K562 (cell line): ENCODE data around the gene RPLP2. TPM values are rescaled to one million over a fixed set of nuclear protein-coding genes. Genes with fewer than 3 reads are reported as not detected.

Experiments
- ARID3B ChIP-seq: fragments of 250-450 bp; sonication (Bioruptor Pico); IDR thresholded peaks from 2 replicates; pipeline ENCODE4 v1.4.0; 2020; ENCODE audit warnings: borderline replicate concordance
- BRF1 ChIP-seq: IDR thresholded peaks from 3 replicates; pipeline ENCODE4 v1.6.1; 2011; ENCODE audit warnings: borderline replicate concordance, mild to moderate bottlenecking; ENCODE audit not compliant: insufficient read length; ENCODE audit errors: extremely low read depth
- DIDO1 ChIP-seq: fragments of 450-650 bp; IDR thresholded peaks from 2 replicates; pipeline ENCODE4 v1.6.1; 2016; ENCODE audit warnings: low read depth, missing biosample characterization, missing genetic modification characterization
- ELF2 ChIP-seq: fragments of 250-450 bp; sonication (Bioruptor Pico); IDR thresholded peaks from 2 replicates; pipeline ENCODE4 v1.5.0; 2021; ENCODE audit warnings: mild to moderate bottlenecking
- FOXJ2 ChIP-seq: fragments of 200-800 bp; sonication (Bioruptor generic); IDR thresholded peaks from 2 replicates; pipeline ENCODE4 v1.6.1; 2016; ENCODE audit warnings: missing genetic modification characterization, missing compliant biosample characterization
- HDAC8 ChIP-seq: fragments of 450-650 bp; IDR thresholded peaks from 2 replicates; pipeline ENCODE4 v1.6.1; 2016; ENCODE audit warnings: mild to moderate bottlenecking, missing genetic modification characterization, moderate library complexity, missing compliant biosample characterization
- POLR2A ChIP-seq: fragments of 450-650 bp; conservative IDR thresholded peaks from 2 replicates; pipeline ENCODE4 v1.6.1; 2016
- SAFB2 ChIP-seq: fragments of 200-400 bp; formaldehyde crosslinking; IDR thresholded peaks from 2 replicates; pipeline ENCODE4 v1.6.1; 2018; ENCODE audit warnings: borderline replicate concordance, low read length, low read depth, moderate library complexity; ENCODE audit not compliant: severe bottlenecking
- SETDB1 ChIP-seq: IDR thresholded peaks from one replicate; pipeline ENCODE4 v1.6.1; 2012; ENCODE audit warnings: low read length, control low read depth, inconsistent platforms
- SMARCA4 ChIP-seq: fragments of 450-650 bp; IDR thresholded peaks from 2 replicates; pipeline ENCODE4 v1.6.1; 2016
- THRB ChIP-seq: fragments of 450-650 bp; formaldehyde crosslinking; conservative IDR thresholded peaks from 2 replicates; pipeline ENCODE4 v1.4.0; 2022; ENCODE audit warnings: mild to moderate bottlenecking, missing genetic modification characterization
- ZNF165 ChIP-seq: fragments of 250-450 bp; sonication (Bioruptor Pico); IDR thresholded peaks from 2 replicates; pipeline ENCODE4 v1.4.0; 2020; ENCODE audit warnings: borderline replicate concordance
- ZNF184 ChIP-seq: sonication (generic); formaldehyde crosslinking; IDR thresholded peaks from 2 replicates; pipeline ENCODE4 v1.5.0; 2020; ENCODE audit warnings: missing genetic modification reagents
- ZNF23 ChIP-seq: fragments of 250-450 bp; sonication (Bioruptor Pico); IDR thresholded peaks from 2 replicates; pipeline ENCODE4 v1.4.0; 2020; ENCODE audit warnings: mild to moderate bottlenecking
- ZNF232 ChIP-seq: sonication (generic); formaldehyde crosslinking; IDR thresholded peaks from 2 replicates; pipeline ENCODE4 v1.8.0; 2022; ENCODE audit warnings: mild to moderate bottlenecking, missing genetic modification reagents
- ZNF282 ChIP-seq: sonication (generic); formaldehyde crosslinking; IDR thresholded peaks from 2 replicates; pipeline ENCODE4 v1.8.1; 2023; ENCODE audit warnings: missing genetic modification reagents
- ZNF407 ChIP-seq: fragments of 450-650 bp; IDR thresholded peaks from 2 replicates; pipeline ENCODE4 v1.6.1; 2016; ENCODE audit warnings: low read depth
- ZNF707 ChIP-seq: fragments of 250-450 bp; sonication (Bioruptor Pico); conservative IDR thresholded peaks from 2 replicates; pipeline ENCODE4 v1.8.0; 2022; ENCODE audit warnings: inconsistent platforms, mild to moderate bottlenecking, moderate library complexity
- polyA plus RNA-seq, 8 experiments: library from polyadenylated mRNA; depleted of rRNA in 4 of 8; stranded (reverse) in 5 of 8; unstranded in 3 of 8; fragments of >200 nt; fragmentation: Nextera tagmentation in 2 of 8; fragmentation: Illumina TruSeq in 1 of 8; extraction: Ambion mirVana in 2 of 8; extraction: Trizol in 1 of 8; gene quantifications; 2 replicates each; pipeline versions ENCODE4 v1.2.1 to v1.2.3, GENCODE V29; 2011 to 2014; ENCODE audit warnings: inconsistent platforms in 1 of 8, missing spikeins in 1 of 8
- total RNA-seq, 7 experiments: library from RNA; depleted of rRNA in 6 of 7; stranded (reverse); fragments of >200 nt in 6 of 7; fragmentation: Illumina TruSeq in 2 of 7; extraction: Trizol in 2 of 7; gene quantifications; 2 replicates each; pipeline versions ENCODE4 v1.2.1 to v1.2.3, GENCODE V29; 2011 to 2021; ENCODE audit warnings: low replicate concordance in 1 of 7

Gene RPLP2
- total and polyA plus RNA-seq, 9 of the 15 experiments (the other 6 are each of a cell fraction or from before 2014, with no cell fraction given): 528 to 3,807 (median 1,633) TPM

GRCh38 chr11:809287-810039 is at the start of gene RPLP2 (continued):
- TF ChIP-seq ARID3B (CRISPR knock-in tag): peak; percentile 83; the same call in 1 of the 2 replicates
- TF ChIP-seq SAFB2: no peak
- no peak for TF ChIP-seq SMARCA4
- peak; percentile 50 for TF ChIP-seq SETDB1
- 0 out of 2 replicates have a peak, but pooled peaks have one; percentile 8 for TF ChIP-seq ZNF232 (CRISPR knock-in tag)
- TF ChIP-seq THRB (CRISPR knock-in tag): 0 out of 2 replicates have a peak, but pooled peaks have one; percentile 11
- TF ChIP-seq DIDO1: 0 out of 2 replicates have a peak, but pooled peaks have one; percentile 48
- TF ChIP-seq ZNF707 (CRISPR knock-in tag): no peak
- no peak; the same call in 1 of the 2 replicates for TF ChIP-seq HDAC8 (tag)
- no peak for TF ChIP-seq BRF1
- peak; percentile 84 for TF ChIP-seq FOXJ2
- TF ChIP-seq ZNF165 (CRISPR knock-in tag): no peak
- no peak; the same call in 1 of the 2 replicates for TF ChIP-seq ZNF282 (CRISPR knock-in tag)
- peak; percentile 91 for TF ChIP-seq ELF2 (CRISPR knock-in tag)
- no peak for TF ChIP-seq ZNF23
- TF ChIP-seq ZNF407: no peak
- TF ChIP-seq POLR2A: peak; percentile 93
- TF ChIP-seq ZNF184 (CRISPR knock-in tag): no peak
